Measurements from ENCODE around the gene P2RX5. TPM values are rescaled to one million over a fixed set of nuclear protein-coding genes. Genes with fewer than 3 reads are reported as not detected.

P2RX5 gene, protein sequence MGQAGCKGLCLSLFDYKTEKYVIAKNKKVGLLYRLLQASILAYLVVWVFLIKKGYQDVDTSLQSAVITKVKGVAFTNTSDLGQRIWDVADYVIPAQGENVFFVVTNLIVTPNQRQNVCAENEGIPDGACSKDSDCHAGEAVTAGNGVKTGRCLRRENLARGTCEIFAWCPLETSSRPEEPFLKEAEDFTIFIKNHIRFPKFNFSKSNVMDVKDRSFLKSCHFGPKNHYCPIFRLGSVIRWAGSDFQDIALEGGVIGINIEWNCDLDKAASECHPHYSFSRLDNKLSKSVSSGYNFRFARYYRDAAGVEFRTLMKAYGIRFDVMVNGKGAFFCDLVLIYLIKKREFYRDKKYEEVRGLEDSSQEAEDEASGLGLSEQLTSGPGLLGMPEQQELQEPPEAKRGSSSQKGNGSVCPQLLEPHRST
- 295 and 349 TPM in 2 replicates for total RNA-seq

DNA sequence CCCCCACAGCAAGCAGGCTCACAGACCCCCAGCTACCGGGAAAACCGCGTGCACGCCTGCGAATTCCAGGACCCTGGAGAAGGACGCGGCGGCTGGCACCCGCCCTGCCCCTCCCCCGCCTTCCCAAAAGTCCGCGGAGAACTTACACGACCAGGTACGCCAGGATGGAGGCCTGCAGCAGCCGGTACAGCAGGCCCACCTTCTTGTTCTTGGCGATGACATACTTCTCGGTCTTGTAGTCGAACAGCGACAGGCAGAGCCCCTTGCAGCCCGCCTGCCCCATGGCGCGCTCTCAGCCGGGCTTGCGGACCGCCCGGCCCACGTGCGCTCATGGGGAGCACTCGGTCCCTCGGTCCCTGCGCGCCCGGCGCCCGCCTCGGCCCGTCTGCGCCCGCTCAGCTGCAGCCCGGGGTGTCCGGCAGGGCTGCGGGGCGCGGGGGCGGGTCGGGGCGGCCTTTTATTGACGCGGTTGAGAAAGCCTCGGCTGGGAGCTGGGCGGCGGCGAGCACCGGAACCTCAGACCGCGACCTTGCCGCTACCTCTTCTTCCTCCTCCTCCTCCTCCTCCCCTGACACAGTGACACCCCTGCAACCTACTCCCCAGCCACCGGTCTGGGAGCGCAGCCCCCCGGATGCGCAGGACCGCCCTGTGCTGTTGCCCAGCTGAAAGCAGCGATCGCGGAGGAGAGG lies at the start of gene P2RX5:
Gene P2RX5, minus strand, starts transcription at position 433 of the 689 bp plus-strand sequence. Its CDS starts 150 bp downstream, at position 283.
- Mint-ChIP-seq H3K27me3 (no peaks in the 10 kb centered on the region), H3K4me3 (peak within 1 kb of the TSS; percentile 99), H3K27ac (peak within 1 kb of the TSS; percentile 97), H3K4me1 (peaks cover 77% of the 10 kb centered on the region), H3K9me3 (no peaks in the 10 kb centered on the region), H3K36me3 (ENCODE audit: low read depth) (peaks cover 30% of the 10 kb centered on the region)
- intact Hi-C loops (cut with micrococcal nuclease) = loop anchor here (1.0 to 5.0 kb wide), 2 partner anchors 27 to 216 kb away; partner anchors contain the start of gene HASPIN
- ATAC-seq (ENCODE audit: low read depth) = peak; percentile 58
- TF ChIP-seq, protein P1, sequence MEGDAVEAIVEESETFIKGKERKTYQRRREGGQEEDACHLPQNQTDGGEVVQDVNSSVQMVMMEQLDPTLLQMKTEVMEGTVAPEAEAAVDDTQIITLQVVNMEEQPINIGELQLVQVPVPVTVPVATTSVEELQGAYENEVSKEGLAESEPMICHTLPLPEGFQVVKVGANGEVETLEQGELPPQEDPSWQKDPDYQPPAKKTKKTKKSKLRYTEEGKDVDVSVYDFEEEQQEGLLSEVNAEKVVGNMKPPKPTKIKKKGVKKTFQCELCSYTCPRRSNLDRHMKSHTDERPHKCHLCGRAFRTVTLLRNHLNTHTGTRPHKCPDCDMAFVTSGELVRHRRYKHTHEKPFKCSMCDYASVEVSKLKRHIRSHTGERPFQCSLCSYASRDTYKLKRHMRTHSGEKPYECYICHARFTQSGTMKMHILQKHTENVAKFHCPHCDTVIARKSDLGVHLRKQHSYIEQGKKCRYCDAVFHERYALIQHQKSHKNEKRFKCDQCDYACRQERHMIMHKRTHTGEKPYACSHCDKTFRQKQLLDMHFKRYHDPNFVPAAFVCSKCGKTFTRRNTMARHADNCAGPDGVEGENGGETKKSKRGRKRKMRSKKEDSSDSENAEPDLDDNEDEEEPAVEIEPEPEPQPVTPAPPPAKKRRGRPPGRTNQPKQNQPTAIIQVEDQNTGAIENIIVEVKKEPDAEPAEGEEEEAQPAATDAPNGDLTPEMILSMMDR (IDR thresholded peaks at IDR 0.05) = no peak
- peak; percentile 66 for DNase-seq
- ChIA-PET CTCF (interaction anchor here (0.8 to 2.6 kb wide), 13 partner anchors 11 to 132 kb away, joined by 3 to 22 read pairs (median 6); partner anchors contain the start of gene HASPIN), POLR2A (interaction anchor here (0.6 to 6.5 kb wide), 19 partner anchors 12 to 1253 kb away, joined by 3 to 315 read pairs (median 7); partner anchors contain the start of genes CTNS, EMC6, HASPIN and SHPK)

DNA sequence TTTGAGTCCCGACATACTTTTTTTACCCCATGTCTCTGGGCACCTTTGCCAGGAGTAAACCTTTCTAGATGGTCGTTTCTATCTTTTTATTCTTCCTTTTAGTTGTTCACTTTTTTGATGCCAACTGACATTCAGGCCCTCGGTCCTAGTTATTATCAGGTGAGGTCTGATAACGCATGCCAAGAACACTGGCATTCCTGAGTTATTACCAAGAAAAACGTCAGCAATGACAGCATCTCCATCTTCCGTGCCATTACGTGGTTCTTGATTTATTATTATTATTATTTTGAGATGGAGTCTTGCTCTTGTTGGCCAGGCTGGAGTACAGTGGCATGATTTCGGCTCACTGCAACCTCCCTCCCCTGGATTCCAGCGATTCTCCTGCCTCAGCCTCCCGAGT lies 49.1 kb upstream of the P2RX5 start:
- DNase-seq = no peak
- Mint-ChIP-seq H3K4me3 (no peak overlapping the region), H3K4me1 (peaks cover 15% of the 10 kb centered on the region), H3K9me3 (no peaks in the 10 kb centered on the region), H3K27ac (no peak overlapping the region), H3K36me3 (ENCODE audit: low read depth) (no peaks in the 10 kb centered on the region), H3K27me3 (peaks cover 3% of the 10 kb centered on the region)
- CTCF ChIA-PET = no interaction called here
- TF ChIP-seq, protein P1 (IDR thresholded peaks at IDR 0.05) = no peak
- POLR2A ChIA-PET = no interaction called here
- ATAC-seq (ENCODE audit: low read depth) = no peak
- intact Hi-C loops (cut with micrococcal nuclease) = no loop called here

DNA sequence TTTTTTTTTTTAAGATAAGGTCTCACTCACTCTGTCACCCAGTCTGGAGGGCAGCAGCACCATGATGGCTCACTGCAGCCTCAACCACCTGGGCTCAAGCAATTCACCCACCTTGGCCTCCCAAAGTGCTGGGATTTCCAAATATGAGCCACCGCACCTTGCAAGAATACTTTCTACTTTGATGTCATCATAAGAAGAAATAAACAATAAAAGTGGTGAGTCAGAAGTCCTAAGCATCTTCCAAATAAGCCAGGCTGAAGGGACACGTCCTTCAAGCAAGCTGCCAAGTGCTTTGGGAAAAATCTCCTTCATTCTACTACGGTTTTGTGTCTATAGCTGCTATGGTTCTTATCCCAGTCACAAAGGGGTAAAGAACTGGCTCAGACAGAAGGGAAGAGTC lies 48.1 kb upstream of the P2RX5 start:
- CTCF ChIA-PET = no interaction called here
- POLR2A ChIA-PET = no interaction called here
- DNase-seq = no peak
- no peak overlapping the region for H3K4me3 Mint-ChIP-seq
- intact Hi-C loops (cut with micrococcal nuclease) = no loop called here
- no peak for ATAC-seq (ENCODE audit: low read depth)
- H3K9me3 Mint-ChIP-seq = no peaks in the 10 kb centered on the region
- TF ChIP-seq, protein P1 (IDR thresholded peaks at IDR 0.05) = no peak
- no peak overlapping the region for H3K27ac Mint-ChIP-seq
- peaks cover 18% of the 10 kb centered on the region for H3K4me1 Mint-ChIP-seq
- peaks cover 3% of the 10 kb centered on the region for H3K27me3 Mint-ChIP-seq
- H3K36me3 Mint-ChIP-seq (ENCODE audit: low read depth) = no peaks in the 10 kb centered on the region

DNA sequence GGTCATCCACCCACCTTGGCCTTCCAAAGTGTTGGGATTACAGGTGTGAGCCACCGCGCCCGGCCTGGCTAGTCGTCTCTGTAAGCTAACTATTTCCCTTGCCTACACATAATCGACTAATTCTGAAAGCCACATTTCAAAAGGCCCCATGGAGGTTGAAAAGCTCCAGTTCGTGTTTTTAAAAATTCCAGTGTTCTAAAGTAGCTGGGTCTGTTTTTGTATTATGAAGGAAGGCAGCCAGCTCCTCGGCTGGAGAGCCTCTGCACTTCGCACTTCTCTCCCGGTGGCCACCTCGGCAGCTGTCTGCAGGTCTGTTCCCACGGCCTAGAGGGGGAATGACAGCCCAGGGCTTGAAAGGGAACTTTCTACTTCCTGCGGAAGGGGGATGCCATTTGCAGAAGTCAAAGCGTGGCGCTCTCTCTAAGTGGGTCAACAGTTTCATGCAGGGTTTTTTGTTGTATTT lies 44.7 kb upstream of the P2RX5 start:
- ATAC-seq (ENCODE audit: low read depth) = peak; percentile 56
- POLR2A ChIA-PET = interaction anchor here (0.6 to 1.3 kb wide), 14 partner anchors 12 to 1536 kb away, joined by 3 to 8 read pairs (median 3); partner anchors contain the start of gene HASPIN
- no peak for DNase-seq

More for the DNA sequence above, 44.7 kb upstream of the P2RX5 start:
- TF ChIP-seq, protein P1 (IDR thresholded peaks at IDR 0.05) = no peak
- CTCF ChIA-PET = interaction anchor here (0.9 to 7.0 kb wide), 4 partner anchors 57 to 106 kb away, joined by 3 to 245 read pairs (median 20); partner anchors contain the start of gene NCBP3
- H3K4me1 Mint-ChIP-seq = peaks cover 30% of the 10 kb centered on the region
- peak overlapping the region; percentile 50 for H3K4me3 Mint-ChIP-seq
- intact Hi-C loops (cut with micrococcal nuclease) = no loop called here
- peak overlapping the region; percentile 81 for H3K27ac Mint-ChIP-seq
- H3K36me3 Mint-ChIP-seq (ENCODE audit: low read depth) = no peaks in the 10 kb centered on the region
- H3K27me3 Mint-ChIP-seq = no peaks in the 10 kb centered on the region
- H3K9me3 Mint-ChIP-seq = no peaks in the 10 kb centered on the region
